ENCODE results near the gene OR2B2.

GRCh38 chr6:27871924-27872638, 40.1 kb downstream of the OR2B2 start:
- TF ChIP-seq CTCF (conservative IDR thresholded peaks at IDR 0.05; ENCODE audit: low read depth, low read length) (peak; percentile 37), EZH2 (IDR thresholded peaks at IDR 0.05; ENCODE audit: borderline replicate concordance, low read depth, low read length, poor library complexity, severe bottlenecking) (no peak)
